OCI-M2 (cell line): ENCODE data around the gene NHSL1.

Experiments
- DNase-seq: peaks from one replicate; lab custom pipeline; 2025; ENCODE audit not compliant: unreplicated experiment; lab: John Stamatoyannopoulos, UW

Gene NHSL1

DNA sequence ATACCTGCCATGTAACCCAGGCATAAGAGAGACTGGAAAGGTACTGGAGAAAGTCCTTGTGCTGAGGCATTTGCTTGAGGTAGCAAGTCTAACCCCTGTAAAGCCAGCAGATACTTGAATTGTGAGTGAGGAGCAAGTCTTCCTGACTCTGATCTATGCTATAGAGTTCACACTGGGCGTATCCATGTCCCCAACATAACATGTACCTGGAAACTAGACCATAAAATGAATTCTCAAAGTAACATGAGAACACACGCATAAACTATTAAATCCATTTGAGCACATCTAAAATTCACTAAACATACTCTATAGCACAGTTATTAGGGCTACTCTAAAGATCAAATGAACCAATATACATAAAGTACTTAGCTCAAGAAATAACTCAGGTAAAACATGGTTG is 2.0 kb downstream of the NHSL1 start:
- no peak for DNase-seq

DNA sequence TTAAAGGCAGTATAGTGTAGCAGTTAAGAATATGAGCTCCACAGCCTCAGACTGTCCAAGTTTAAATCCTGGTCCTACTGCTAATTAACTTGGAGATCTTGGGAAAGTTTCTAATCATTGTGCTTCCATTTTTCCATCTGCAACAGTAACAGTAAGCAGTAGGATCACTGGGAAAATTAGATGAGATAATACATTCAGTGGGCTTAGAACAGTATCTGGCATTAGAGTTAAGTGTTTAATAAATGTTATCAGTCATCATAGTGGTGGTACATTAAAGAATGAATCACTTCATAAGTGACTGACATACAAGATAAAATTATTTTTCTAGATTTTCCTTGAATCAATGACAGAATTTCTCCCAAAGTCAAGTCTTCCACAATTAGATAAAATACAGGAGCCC is 5.0 kb downstream of the NHSL1 start:
- no peak for DNase-seq

DNA sequence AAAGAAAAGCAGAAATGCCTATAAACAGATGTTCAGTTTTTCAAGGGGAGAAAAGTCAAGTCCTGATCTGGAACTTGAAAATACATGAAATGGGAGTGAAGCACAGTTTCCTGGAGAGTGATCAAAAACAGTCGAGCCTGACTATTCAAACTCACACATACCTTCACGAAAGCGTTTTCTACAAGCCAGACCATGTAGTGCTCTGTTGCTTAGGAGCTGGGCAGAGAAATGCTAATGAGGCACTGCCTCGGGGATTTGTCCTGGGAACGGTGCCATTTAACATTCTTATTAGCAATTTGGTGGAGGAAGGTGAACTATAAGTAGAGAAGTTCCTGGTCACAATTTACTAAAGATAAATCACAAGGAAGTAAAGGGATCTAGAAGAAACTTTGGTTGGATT is 5.9 kb downstream of the NHSL1 start:
- no peak for DNase-seq

DNA sequence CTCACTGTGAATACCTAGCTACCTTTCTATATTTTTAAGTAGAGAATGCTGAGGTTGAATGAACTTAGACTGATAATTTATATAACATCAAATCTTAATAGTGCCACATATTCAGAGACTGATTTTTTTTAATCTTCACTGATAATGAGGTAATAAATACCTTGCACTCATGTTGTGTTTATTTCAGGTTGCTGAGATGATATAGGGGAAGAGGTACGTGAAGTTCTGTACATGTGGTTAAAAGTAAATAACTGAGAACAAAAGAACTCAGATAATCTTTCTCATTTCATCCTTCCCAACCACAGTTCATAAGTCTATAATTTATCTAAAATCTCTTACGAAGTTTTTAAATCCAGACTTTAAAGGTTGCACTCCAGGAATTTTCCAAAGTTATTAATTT is 6.4 kb downstream of the NHSL1 start:
- no peak for DNase-seq

- no peak for DNase-seq
Observed at GRCh38 chr6:138492113-138492512, 7.2 kb downstream of the NHSL1 start.

GRCh38 chr6:138491017-138491416 is 8.3 kb downstream of the NHSL1 start:
- no peak for DNase-seq

GRCh38 chr6:138489846-138490245 is 9.4 kb downstream of the NHSL1 start:
- DNase-seq: no peak

GRCh38 chr6:138487102-138487604 is 12.1 kb downstream of the NHSL1 start:
- no peak for DNase-seq

DNA sequence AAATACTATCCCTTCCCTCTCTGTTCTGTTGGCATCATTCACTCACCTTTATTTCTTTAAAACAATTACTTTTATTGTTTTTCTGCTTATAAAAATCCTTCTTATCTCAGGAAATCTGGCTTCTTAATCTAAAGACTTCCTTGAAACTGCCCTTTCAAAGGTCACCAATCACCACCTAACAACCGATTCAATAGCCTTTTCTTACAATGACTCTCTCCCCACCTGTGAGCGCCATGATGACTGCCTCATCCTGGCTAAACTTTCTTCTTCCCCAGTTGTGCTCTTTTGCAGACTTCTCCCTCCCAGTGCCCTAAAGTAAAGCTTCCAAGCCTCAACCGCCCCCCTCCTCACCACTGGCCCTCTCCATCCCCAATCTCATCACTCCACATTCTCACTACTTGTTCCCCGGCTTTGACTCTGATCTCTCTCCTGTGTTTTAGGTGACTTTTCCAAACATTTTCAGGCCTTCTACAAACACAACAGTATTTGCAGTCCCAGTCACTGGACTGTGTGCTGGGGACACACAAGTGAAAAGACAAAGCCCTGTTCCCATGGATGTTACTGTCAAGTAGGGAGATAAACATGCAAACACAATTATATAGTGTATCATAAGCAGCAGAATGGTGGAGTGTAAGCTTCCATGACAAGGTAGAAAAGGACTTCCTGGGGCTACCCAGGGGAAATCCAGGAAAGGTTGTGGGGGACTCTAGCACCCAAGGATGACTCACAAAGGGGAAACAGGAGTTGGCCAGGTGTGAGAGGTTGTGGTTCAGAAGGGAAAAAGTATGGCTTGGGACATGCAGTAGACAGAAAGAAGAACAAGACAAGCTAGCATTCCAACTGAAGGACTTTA is 12.8 kb downstream of the NHSL1 start:
- no peak for DNase-seq

DNA sequence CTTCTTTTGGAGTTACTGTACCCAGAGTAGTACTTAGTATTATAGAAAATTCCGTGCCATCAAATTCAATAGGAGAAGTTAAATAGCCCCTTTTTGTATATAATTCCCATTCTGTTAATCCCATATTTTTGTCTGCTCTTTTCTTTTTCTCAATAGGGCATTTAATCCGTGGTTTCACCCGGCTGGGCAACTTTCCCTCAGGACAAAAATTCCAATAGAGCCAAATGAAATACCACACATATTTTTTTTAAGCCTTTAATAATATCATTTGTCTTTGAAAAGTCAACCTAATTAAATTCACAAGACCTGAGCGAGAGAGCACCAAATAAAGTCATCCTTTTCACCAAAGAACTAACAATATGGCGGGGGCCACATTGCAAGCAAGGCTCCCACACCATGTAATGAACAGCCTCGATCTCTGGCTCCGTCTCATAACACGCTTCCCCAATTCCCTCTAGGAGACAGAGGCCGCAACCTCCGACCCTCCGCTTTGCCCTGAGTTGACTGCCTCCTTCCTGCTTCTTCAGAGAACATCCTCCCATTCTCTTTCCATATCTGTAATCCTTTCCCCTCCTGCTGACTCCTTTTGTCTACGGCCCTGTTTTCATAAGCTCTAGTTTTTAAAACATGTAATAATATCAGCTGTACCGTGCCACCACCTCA is 13.6 kb downstream of the NHSL1 start:
- DNase-seq: no peak

DNA sequence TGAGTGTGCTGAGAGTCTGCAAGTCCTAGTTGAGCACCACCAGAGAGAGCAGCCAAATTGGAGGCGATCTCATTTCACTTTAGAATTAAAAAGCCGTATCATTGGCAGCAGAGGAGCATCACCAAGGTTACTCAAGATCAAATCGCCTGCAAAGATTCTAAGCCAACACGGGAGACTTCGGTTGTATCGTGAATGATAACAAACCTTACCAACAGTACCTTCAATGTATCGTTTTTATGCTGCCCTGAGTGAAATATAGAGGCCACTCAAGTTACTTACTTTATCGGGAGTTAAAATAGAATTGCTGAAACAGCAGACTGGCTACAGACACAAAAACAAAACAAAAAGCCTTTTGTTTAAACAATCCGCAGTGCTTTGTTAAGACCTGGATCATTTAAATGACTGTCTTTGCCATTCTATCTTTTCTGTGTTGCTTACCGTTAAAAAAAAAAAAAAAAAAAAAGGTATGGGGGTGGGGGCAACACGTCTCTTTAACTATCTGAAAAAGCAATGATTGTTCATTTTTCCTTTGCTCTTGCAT is 14.2 kb downstream of the NHSL1 start:
- no peak for DNase-seq

DNA sequence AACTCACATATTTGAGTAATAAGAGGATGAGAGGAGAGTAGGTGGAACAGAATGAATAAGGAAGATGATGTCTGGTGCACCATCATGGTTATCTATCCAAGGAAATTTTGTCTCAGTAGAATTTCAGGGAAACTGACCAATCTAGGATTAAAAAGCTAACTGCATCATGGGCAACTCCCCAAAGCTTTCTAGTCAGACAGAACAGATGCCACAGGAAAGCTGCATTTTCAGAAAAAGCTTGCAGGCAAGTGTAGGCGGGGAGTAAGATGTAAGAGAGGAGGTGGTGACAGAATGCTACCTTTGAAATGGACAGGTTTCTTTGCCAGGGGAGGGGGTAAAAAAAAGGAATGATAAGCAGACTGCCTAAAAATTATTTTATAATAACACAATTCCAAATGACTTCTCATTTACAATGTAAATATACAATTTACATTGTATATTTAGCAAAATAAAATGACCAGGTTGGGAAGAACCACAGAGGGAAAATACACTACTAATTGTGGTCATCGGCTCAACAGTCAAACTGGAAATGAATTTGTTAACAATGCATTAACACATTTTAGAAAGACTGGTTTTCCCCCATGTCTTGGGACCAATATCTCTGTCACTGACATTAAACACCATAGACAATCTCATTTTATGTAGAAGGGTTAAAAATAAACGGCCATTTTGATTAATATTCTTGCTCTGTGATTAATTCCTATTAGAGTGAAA is 15.1 kb downstream of the NHSL1 start:
- no peak for DNase-seq

DNA sequence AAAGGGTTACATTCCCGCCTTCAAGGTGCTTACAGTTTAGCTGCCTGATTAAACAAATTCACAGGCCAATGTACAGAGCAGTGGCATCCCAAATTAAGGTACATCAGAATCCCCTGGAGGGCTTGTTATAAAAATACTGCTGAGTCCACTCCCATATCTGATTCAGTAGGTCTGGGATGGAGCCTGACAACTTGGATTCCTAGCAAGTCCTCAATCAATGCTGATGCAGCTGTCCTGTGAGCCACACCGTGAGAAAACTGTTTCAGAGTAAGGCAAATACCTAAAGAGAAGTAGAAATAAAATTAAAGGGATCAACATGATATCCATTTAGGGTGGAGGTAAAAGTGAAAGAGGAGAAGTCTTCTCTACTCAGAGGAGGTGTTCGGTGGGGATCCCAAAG is 16.5 kb downstream of the NHSL1 start:
- DNase-seq: no peak

- DNase-seq: no peak
Observed at GRCh38 chr6:138480279-138480949, 18.9 kb downstream of the NHSL1 start.

- DNase-seq: no peak
Observed at GRCh38 chr6:138477913-138478539, 21.3 kb downstream of the NHSL1 start.

DNA sequence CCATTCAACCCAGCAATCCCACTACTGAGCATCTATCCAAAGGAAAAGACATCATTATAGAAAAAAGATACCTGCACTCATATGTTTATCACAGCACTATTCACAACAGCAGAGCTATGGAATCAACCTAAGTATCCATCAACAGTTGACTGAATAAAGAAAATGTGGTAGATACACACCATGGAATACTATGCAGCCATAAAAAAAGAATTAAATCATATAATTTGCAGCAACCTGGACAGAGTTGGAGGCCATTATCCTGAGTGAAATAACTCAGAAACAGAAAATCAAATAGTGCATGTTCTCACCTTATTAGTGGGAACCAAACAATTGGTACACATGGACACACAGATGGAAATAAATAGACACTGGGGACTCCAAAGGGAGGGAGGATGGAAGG is 23.2 kb downstream of the NHSL1 start:
- no peak for DNase-seq

DNA sequence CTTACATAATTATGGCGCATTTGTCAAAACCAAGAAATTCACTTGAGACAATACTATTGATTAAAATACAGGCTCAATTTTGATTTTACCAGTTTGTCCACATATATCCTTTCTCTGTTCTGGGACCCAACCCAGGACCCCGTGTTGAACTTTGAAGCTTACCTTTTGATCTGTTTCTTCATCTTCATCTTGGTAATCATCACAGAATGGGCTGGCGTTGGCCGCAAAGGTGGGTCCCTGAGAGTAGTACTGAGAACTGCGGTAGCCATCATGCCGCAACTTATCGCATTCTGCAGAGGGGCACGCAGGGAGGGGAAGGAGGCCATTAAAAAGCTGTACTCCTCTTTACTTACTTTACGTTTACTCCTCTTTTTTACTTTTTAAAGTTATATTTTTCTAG is 26.1 kb downstream of the NHSL1 start:
- no peak for DNase-seq

GRCh38 chr6:138468320-138469015 is 30.8 kb downstream of the NHSL1 start:
- DNase-seq: no peak

- no peak for DNase-seq
Observed at GRCh38 chr6:138467901-138468300, 31.4 kb downstream of the NHSL1 start.
